ENCODE data around the gene GHSR. TPM values are rescaled to one million over a fixed set of nuclear protein-coding genes. Genes with fewer than 3 reads are reported as not detected.

Gene GHSR
- polyA plus RNA-seq, 1 of the 3 experiments (the other 2 are of a cell fraction): not detected

GRCh38 chr3:172402892-172403643, 45.2 kb downstream of the GHSR start (continued):
- TF ChIP-seq TEAD4 (IDR thresholded peaks at IDR 0.05; ENCODE audit: borderline replicate concordance, insufficient read depth): no peak
- TF ChIP-seq USF2 (IDR thresholded peaks at IDR 0.05; ENCODE audit: borderline replicate concordance, low read depth, low read length): no peak

GRCh38 chr3:172402090-172402489, 46.2 kb downstream of the GHSR start:
- DNase-seq: no peak
- no peak overlapping the region for H3K4me2 ChIP-seq
- no peaks in the 10 kb centered on the region for H3K9me2 ChIP-seq
- H3K27ac ChIP-seq (ENCODE audit: low read depth in 2 of 2, low read length in 1 of 2): no peak overlapping the region
- H3K9me3 ChIP-seq: no peaks in the 10 kb centered on the region
- no peaks in the 10 kb centered on the region for H3K4me1 ChIP-seq (ENCODE audit: control insufficient read depth in 1 of 2, insufficient read depth in 2 of 2, low read depth in 1 of 2, low read length in 1 of 2)
- H3K9ac ChIP-seq: no peak overlapping the region
- peaks cover 4% of the 10 kb centered on the region for H3F3A ChIP-seq (replicated peaks; ENCODE audit: insufficient read depth)
- ChIA-PET POLR2A (no interaction called here), CTCF (interaction anchor here (1.1 kb wide), 1 partner anchor 76 kb away, joined by 3 read pairs; no protein-coding TSS in a partner anchor)
- WGBS (ENCODE audit: low lambda C conversion rate): 94% methylated on average over 2 of the region's 2 CpGs
- TF ChIP-seq MXI1 (IDR thresholded peaks at IDR 0.05; ENCODE audit: low read depth, low read length): no peak
- TF ChIP-seq USF1 (IDR thresholded peaks at IDR 0.05; ENCODE audit: borderline replicate concordance, low read depth): no peak
- no peak for TF ChIP-seq REST (IDR thresholded peaks at IDR 0.05; ENCODE audit: low read depth, low read length)
- no peak for TF ChIP-seq ELF1 (IDR thresholded peaks at IDR 0.05)
- TF ChIP-seq CHD2 (IDR thresholded peaks at IDR 0.05; ENCODE audit: low read length, partially characterized antibody): no peak
- no peak for TF ChIP-seq YY1 (IDR thresholded peaks at IDR 0.05; ENCODE audit: low read depth)
- TF ChIP-seq RXRA (IDR thresholded peaks at IDR 0.05; ENCODE audit: borderline replicate concordance, low read depth): no peak
- no peak for TF ChIP-seq TEAD4 (IDR thresholded peaks at IDR 0.05; ENCODE audit: borderline replicate concordance, insufficient read depth)
- TF ChIP-seq USF2 (IDR thresholded peaks at IDR 0.05; ENCODE audit: borderline replicate concordance, low read depth, low read length): no peak
- no peak for TF ChIP-seq GABPA (IDR thresholded peaks at IDR 0.05; ENCODE audit: low read depth)
- TF ChIP-seq FOXM1 (IDR thresholded peaks at IDR 0.05; ENCODE audit: low read depth): no peak
- no peak for TF ChIP-seq SMC3 (IDR thresholded peaks at IDR 0.05; ENCODE audit: low read depth, low read length)
- TF ChIP-seq EP300 (IDR thresholded peaks at IDR 0.05; ENCODE audit: borderline replicate concordance in 1 of 2, low read depth in 1 of 2, low read length in 1 of 2): no peak
- H3K27me3 ChIP-seq (ENCODE audit: insufficient read depth): no peaks in the 10 kb centered on the region
- H2AFZ ChIP-seq (ENCODE audit: low read depth): no peak overlapping the region
- H3K36me3 ChIP-seq (replicated peaks in 1 of 2; ENCODE audit: control insufficient read depth in 1 of 2, insufficient read depth in 2 of 2, low read length in 1 of 2): peaks cover 32 to 46% of the 10 kb centered on the region in 2 experiments
- no peak overlapping the region for H3K4me3 ChIP-seq (ENCODE audit: low read depth in 2 of 2, low read length in 1 of 2)
- no peaks in the 10 kb centered on the region for H3K79me2 ChIP-seq (ENCODE audit: insufficient read depth)
- no peaks in the 10 kb centered on the region for H4K20me1 ChIP-seq (ENCODE audit: insufficient read depth)

Data from SK-N-SH (cell line).